Measurements from ENCODE around the gene ABTB1. TPM values are rescaled to one million over a fixed set of nuclear protein-coding genes. Genes with fewer than 3 reads are reported as not detected.

The ABTB1 gene
- total and polyA plus RNA-seq, 4 donors: 9.7 to 14.1 (median 10.9) TPM

GRCh38 chr3:127709320-127710060 is 36.7 kb downstream of the ABTB1 start:
- Histone ChIP-seq H3K9me3 (ENCODE audit: control insufficient read depth in 4 of 4, low read length in 3 of 4) (no peaks in the 10 kb centered on the region), H3K27me3 (ENCODE audit: control insufficient read depth in 4 of 4, insufficient read depth in 4 of 4, low read length in 3 of 4) (no peaks in the 10 kb centered on the region), H3K4me3 (ENCODE audit: low read depth in 1 of 3, low read length in 3 of 3) (no peak overlapping the region), H3K9ac (ENCODE audit: low read depth in 1 of 2, low read length in 2 of 2) (no peak overlapping the region), H3K4me1 (ENCODE audit: control insufficient read depth in 4 of 4, insufficient read depth in 4 of 4, low read length in 3 of 4) (no peaks in the 10 kb centered on the region), H3K27ac (ENCODE audit: low read depth in 1 of 2, low read length in 2 of 2) (no peak overlapping the region), H3K36me3 (ENCODE audit: control insufficient read depth in 4 of 4, insufficient read depth in 3 of 4, low read depth in 1 of 4, low read length in 3 of 4) (peaks cover 3 to 32% (median 24%) of the 10 kb centered on the region in 4 donors)
- no peak for DNase-seq (ENCODE audit: low spot score)
- TF ChIP-seq RAD21 (IDR thresholded peaks at IDR 0.05) (no peak), GABPA (IDR thresholded peaks at IDR 0.05 in 1 of 2, conservative IDR thresholded peaks at IDR 0.05 in 1 of 2) (no peak), RXRA (IDR thresholded peaks at IDR 0.05) (no peak), FOXA1 (IDR thresholded peaks at IDR 0.05) (no peak), REST (IDR thresholded peaks at IDR 0.05) (no peak), JUND (IDR thresholded peaks at IDR 0.05) (no peak)
- 85% methylated on average over 3 of the region's 3 CpGs for WGBS

GRCh38 chr3:127710155-127710941 is 37.6 kb downstream of the ABTB1 start:
- Histone ChIP-seq H3K36me3 (ENCODE audit: control insufficient read depth in 4 of 4, insufficient read depth in 3 of 4, low read depth in 1 of 4, low read length in 3 of 4) (peaks cover 3 to 40% (median 27%) of the 10 kb centered on the region in 4 donors), H3K4me3 (ENCODE audit: low read depth in 1 of 3, low read length in 3 of 3) (no peak overlapping the region), H3K27ac (ENCODE audit: low read depth in 1 of 2, low read length in 2 of 2) (no peak overlapping the region), H3K9ac (ENCODE audit: low read depth in 1 of 2, low read length in 2 of 2) (no peak overlapping the region), H3K4me1 (ENCODE audit: control insufficient read depth in 4 of 4, insufficient read depth in 4 of 4, low read length in 3 of 4) (no peaks in the 10 kb centered on the region), H3K27me3 (ENCODE audit: control insufficient read depth in 4 of 4, insufficient read depth in 4 of 4, low read length in 3 of 4) (no peaks in the 10 kb centered on the region), H3K9me3 (ENCODE audit: control insufficient read depth in 4 of 4, low read length in 3 of 4) (no peaks in the 10 kb centered on the region)
- TF ChIP-seq MAX (IDR thresholded peaks at IDR 0.05) (no peak), TAF1 (conservative IDR thresholded peaks at IDR 0.05) (no peak), GABPA (IDR thresholded peaks at IDR 0.05 in 1 of 2, conservative IDR thresholded peaks at IDR 0.05 in 1 of 2) (no peak), JUND (IDR thresholded peaks at IDR 0.05) (no peak), HNF4G (IDR thresholded peaks at IDR 0.05) (no peak), ZBTB33 (IDR thresholded peaks at IDR 0.05) (no peak), SP1 (IDR thresholded peaks at IDR 0.05) (no peak), RXRA (IDR thresholded peaks at IDR 0.05) (no peak), RAD21 (IDR thresholded peaks at IDR 0.05) (no peak), HNF4A (conservative IDR thresholded peaks at IDR 0.05) (no peak), NR2F2 (IDR thresholded peaks at IDR 0.05) (no peak), FOXA2 (IDR thresholded peaks at IDR 0.05) (no peak), REST (IDR thresholded peaks at IDR 0.05) (no peak), ATF3 (IDR thresholded peaks at IDR 0.05) (no peak), EGR1 (IDR thresholded peaks at IDR 0.05; ENCODE audit: low read depth in 2 of 2) (no peak)
- WGBS: 96% methylated on average over 18 of the region's 18 CpGs
- no peak for DNase-seq (ENCODE audit: low spot score)

Measured in liver (tissue), 9 donors.